H1 (cell line): ENCODE measurements around the gene NDUFB10. TPM values are rescaled to one million over a fixed set of nuclear protein-coding genes. Genes with fewer than 3 reads are reported as not detected.

Experiments
- ATF2 ChIP-seq: IDR thresholded peaks from 2 replicates; pipeline ENCODE4 v1.6.1; 2012; ENCODE audit warnings: low read length, inconsistent platforms
- CHD7 ChIP-seq: fragments of 300-600 bp; sonication (generic); IDR thresholded peaks from 2 replicates; pipeline ENCODE4 v1.7.1; 2012; ENCODE audit warnings: low read length, moderate library complexity, mild to moderate bottlenecking, inconsistent platforms; ENCODE audit not compliant: insufficient replicate concordance
- JUND ChIP-seq: IDR thresholded peaks from 2 replicates; pipeline ENCODE4 v1.6.1; 2011; ENCODE audit warnings: mild to moderate bottlenecking, improper control_type of control experiment, low read length
- KDM1A ChIP-seq: fragments of 200-600, 300-600 bp; sonication (generic); IDR thresholded peaks from 2 replicates; pipeline ENCODE4 v1.7.1; 2016; ENCODE audit warnings: mild to moderate bottlenecking, low read length, borderline replicate concordance
- POU5F1 ChIP-seq: IDR thresholded peaks from 2 replicates; pipeline ENCODE4 v1.6.1; 2011; ENCODE audit warnings: low read depth, mild to moderate bottlenecking, low read length, moderate library complexity
- TAF1 ChIP-seq: IDR thresholded peaks from 2 replicates; pipeline ENCODE4 v1.6.1; 2011; ENCODE audit warnings: mild to moderate bottlenecking, low read depth, low read length
- polyA plus RNA-seq, 7 experiments: library from polyadenylated mRNA; depleted of rRNA in 3 of 7; stranded (reverse) in 5 of 7; unstranded in 2 of 7; fragments of >200 nt in 5 of 7; fragments of 200-250 nt in 2 of 7; gene quantifications; 1 replicate in 5 of 7; 2 replicates in 1 of 7; 4 replicates in 1 of 7; pipeline versions ENCODE4 v1.2.1 to v1.2.3, GENCODE V29; 2011 to 2013; ENCODE audit warnings: missing spikeins in 2 of 7, mixed read lengths in 2 of 7
- total RNA-seq: library from RNA; stranded (reverse); fragmentation: NEBNext Ultra II Directional; extraction: Animal tissue kit (Norgen Biotek cat#: 25700); gene quantifications from 2 replicates; pipeline ENCODE4 v1.2.1, GENCODE V29; 2021

The NDUFB10 gene
- total and polyA plus RNA-seq, 2 of the 8 experiments (the other 6 are each of a cell fraction or from before 2014, with no cell fraction given): 183 to 194 TPM

- no peak for TF ChIP-seq CHD7
- no peak for TF ChIP-seq POU5F1
- TF ChIP-seq TAF1: no peak
- no peak for TF ChIP-seq KDM1A
- no peak for TF ChIP-seq JUND
- TF ChIP-seq ATF2: no peak
Observed at GRCh38 chr16:1914084-1914608, 45.2 kb upstream of the NDUFB10 start (continued).
